ENCODE results near the gene NHS. TPM values are rescaled to one million over a fixed set of nuclear protein-coding genes. Genes with fewer than 3 reads are reported as not detected.

Gene NHS
- total RNA-seq, 1 donor: 0.31 TPM

DNA sequence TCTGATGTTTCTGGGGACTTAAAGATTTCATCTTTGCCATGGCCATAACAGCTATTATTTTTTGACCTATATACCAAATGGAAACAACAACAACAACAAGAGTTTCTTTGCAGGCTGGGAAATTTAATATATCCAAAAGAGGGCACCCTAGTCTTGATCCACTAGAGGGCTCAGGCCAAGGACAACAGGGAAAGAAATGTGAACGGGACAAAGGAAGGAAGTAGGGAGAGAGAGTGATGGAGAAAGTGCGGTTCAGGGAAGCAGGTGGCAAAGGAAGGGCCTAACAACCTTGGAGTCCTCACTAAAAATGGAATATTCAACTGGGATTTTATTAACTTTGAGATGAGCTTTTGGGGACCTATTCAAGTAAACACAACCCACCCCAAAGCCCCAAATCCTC lies 294.5 kb downstream of the NHS start:
- Histone ChIP-seq H3K9me3 (ENCODE audit: low read depth, low read length) (no peaks in the 10 kb centered on the region), H3K4me1 (ENCODE audit: insufficient read depth, low read length) (peaks cover 6% of the 10 kb centered on the region), H3K4me3 (ENCODE audit: low read length) (no peak overlapping the region), H3K27me3 (ENCODE audit: insufficient read depth, low read length) (no peaks in the 10 kb centered on the region)

DNA sequence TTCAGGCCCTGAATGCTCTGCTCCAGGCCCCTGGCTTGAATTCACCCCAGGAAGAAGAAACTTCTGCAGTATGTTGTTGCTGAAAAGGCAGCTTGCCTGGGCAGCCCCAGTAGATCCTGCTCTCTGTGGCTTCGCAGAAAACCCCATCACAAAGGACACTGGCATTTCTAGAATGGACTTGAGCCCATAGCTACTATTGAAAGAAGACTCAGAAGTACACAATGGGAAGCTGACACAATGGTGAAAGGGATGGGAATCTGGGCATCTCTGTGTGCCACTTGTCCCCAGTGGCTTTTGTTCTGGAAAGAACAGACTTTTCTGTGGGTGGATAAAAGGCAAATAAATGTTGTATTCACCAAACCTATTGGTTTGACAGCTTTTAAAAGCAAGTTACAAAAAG lies 294.9 kb downstream of the NHS start:
- no peak overlapping the region for H3K4me3 ChIP-seq (ENCODE audit: low read length)
- H3K9me3 ChIP-seq (ENCODE audit: low read depth, low read length): no peaks in the 10 kb centered on the region
- H3K4me1 ChIP-seq (ENCODE audit: insufficient read depth, low read length): peaks cover 8% of the 10 kb centered on the region
- H3K27me3 ChIP-seq (ENCODE audit: insufficient read depth, low read length): no peaks in the 10 kb centered on the region

DNA sequence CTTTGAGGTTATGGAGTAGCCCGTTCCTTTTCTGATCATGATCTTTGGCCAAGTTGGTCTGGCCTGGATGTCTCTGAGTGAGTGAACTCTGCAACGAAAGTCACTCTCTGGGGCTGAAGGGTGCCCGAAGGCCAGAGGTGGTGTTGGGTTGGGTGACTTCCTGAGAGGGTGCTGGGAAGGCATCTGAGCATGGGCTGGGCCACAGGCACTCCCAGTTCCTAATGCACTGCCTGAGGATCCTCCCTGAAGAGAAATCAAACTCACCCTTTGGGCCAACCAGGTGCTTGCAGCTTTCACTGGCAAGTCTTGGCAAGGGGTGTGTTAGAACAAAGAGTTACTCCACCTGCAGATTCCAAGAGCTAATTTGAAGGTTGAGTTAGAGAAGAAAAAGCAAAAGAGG lies 295.9 kb downstream of the NHS start:
- no peaks in the 10 kb centered on the region for H3K27me3 ChIP-seq (ENCODE audit: insufficient read depth, low read length)
- no peaks in the 10 kb centered on the region for H3K9me3 ChIP-seq (ENCODE audit: low read depth, low read length)
- H3K4me1 ChIP-seq (ENCODE audit: insufficient read depth, low read length): peaks cover 10% of the 10 kb centered on the region
- no peak overlapping the region for H3K4me3 ChIP-seq (ENCODE audit: low read length)

DNA sequence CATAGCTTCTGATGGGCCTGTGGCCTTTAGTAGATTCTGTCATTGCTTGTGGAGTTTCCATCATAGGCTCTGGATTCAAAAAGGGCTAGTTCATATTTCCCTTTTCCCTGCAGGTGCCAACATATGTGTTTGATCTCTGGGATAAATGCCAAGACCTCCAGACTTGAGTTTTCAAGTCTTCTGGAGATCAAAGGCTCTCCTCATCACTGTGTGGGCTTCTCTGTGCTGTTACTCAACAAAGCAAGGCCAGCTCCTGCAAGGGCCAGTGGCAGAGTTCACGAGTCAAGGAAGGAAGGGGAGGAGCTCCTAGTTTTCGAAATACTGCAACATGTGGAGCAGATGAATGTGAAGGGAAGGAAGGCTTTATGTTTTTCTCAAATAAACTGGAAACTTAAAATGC lies 299.6 kb downstream of the NHS start:
- Histone ChIP-seq H3K4me1 (ENCODE audit: insufficient read depth, low read length) (peaks cover 11% of the 10 kb centered on the region), H3K4me3 (ENCODE audit: low read length) (no peak overlapping the region), H3K27me3 (ENCODE audit: insufficient read depth, low read length) (no peaks in the 10 kb centered on the region), H3K9me3 (ENCODE audit: low read depth, low read length) (no peaks in the 10 kb centered on the region)

DNA sequence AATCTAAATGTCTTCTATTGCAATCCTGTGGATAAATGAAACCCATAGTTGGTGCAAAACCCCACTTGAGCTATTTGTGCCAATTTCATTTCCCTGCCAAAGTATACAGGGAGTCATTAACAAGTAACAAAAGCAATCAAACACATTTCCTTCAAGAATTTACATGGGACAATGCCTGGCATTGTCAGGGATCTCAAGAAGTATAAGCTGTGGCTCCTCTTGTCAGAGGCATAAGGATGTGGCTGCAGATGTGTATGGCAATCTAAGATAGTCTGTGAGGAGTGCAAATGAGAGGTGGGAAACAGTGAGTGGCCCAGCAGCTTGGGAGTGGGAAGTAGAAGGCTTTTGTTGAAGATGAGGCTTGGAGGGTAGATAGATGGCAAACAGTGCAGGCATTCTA lies 304.3 kb downstream of the NHS start:
- Histone ChIP-seq H3K27me3 (ENCODE audit: insufficient read depth, low read length) (no peaks in the 10 kb centered on the region), H3K4me3 (ENCODE audit: low read length) (no peak overlapping the region), H3K4me1 (ENCODE audit: insufficient read depth, low read length) (peaks cover 45% of the 10 kb centered on the region), H3K9me3 (ENCODE audit: low read depth, low read length) (no peaks in the 10 kb centered on the region)

DNA sequence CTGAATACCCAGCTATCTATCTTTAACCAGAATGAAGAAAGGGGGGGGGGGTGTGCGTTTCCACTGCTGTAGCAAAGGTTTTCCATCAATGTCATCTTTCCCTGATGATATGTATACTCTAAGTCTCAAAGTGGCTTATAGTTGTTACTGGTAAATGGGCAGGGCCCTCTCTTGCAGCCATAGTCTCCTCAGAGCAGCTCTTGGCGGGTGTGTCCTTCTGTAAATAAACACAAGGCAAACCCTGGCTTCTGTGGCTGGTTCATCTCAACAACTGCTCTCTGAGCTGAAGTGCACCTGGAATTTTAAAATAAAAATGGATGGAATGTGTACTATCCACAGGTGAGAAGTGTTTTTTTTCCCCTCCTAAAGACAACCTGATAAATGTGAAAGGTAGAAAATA lies 304.8 kb downstream of the NHS start:
- no peak overlapping the region for H3K4me3 ChIP-seq (ENCODE audit: low read length)
- no peaks in the 10 kb centered on the region for H3K27me3 ChIP-seq (ENCODE audit: insufficient read depth, low read length)
- peaks cover 41% of the 10 kb centered on the region for H3K4me1 ChIP-seq (ENCODE audit: insufficient read depth, low read length)
- no peaks in the 10 kb centered on the region for H3K9me3 ChIP-seq (ENCODE audit: low read depth, low read length)

DNA sequence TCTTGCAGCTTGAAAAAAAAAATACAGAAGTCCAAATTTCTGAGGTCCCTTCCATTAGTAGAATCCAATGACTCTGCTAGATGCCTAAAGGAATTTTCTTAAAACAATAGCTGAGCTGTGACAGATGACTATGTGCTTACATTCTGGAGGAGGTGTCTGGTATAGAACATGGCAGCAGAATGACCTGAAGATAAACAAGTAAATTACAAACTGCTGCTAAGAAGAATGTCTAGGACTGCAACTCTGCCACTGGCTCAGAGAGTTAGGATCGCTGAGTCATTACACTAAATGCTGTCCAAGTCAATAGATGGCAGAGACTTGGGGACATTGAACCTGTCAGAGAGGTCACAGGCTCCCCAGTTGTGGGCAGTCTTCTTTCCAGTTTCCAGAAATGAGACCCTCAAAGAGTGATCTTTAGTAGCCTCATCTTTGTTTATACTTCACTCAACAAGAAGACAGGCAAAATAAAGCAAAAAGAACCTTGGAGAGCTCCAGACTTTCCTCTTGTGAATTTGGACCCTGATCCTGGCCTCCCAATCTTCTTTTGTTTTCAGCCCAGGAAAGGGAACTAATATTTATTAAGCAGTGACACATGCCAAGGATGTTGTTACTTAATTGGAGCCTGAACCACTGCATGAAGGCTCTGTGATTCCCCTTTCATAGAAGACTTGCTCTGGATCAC lies 305.9 kb downstream of the NHS start:
- no peaks in the 10 kb centered on the region for H3K9me3 ChIP-seq (ENCODE audit: low read depth, low read length)
- H3K27me3 ChIP-seq (ENCODE audit: insufficient read depth, low read length): no peaks in the 10 kb centered on the region
- H3K4me3 ChIP-seq (ENCODE audit: low read length): no peak overlapping the region
- H3K4me1 ChIP-seq (ENCODE audit: insufficient read depth, low read length): peaks cover 39% of the 10 kb centered on the region

DNA sequence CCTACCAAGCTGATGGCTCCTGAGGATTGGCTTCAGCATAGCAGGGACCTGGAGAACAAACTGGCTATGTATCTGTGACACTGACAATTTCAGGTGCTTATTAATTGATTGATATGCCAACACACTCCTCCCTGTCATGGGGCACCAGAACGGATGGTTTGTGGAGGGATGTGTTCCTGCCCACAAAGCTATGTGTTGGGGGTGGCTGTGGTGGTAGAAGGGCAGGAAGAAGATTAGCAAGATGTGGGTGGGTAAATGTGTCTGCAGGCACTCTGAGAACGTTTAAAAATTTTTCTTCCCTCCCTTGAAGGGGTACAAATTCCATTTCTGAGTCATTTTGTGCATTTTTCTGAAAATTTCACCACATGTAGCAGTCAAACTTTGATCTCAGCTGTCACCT lies 307.3 kb downstream of the NHS start:
- no peaks in the 10 kb centered on the region for H3K27me3 ChIP-seq (ENCODE audit: insufficient read depth, low read length)
- H3K4me3 ChIP-seq (ENCODE audit: low read length): no peak overlapping the region
- no peaks in the 10 kb centered on the region for H3K9me3 ChIP-seq (ENCODE audit: low read depth, low read length)
- peaks cover 39% of the 10 kb centered on the region for H3K4me1 ChIP-seq (ENCODE audit: insufficient read depth, low read length)

DNA sequence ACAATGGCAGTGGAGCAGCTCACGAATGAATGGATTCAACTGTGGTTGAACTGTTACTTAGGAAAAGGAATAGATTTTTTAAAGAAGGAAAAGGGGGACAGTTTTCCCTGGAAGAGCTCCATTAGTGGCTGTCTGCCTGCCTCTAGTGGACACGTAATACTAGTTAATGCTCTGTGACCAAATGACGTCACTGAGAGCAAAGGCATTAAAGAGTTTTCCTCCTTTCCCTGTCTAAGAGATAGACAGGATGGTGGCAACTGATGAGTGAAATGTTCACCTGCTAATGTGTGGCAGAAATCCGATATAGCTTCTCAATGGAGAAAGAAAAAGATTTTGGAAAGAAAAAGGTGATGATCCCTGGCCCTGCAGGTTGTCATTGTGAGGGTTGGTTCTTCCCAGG lies 310.0 kb downstream of the NHS start:
- no peaks in the 10 kb centered on the region for H3K9me3 ChIP-seq (ENCODE audit: low read depth, low read length)
- H3K27me3 ChIP-seq (ENCODE audit: insufficient read depth, low read length): no peaks in the 10 kb centered on the region
- H3K4me1 ChIP-seq (ENCODE audit: insufficient read depth, low read length): peaks cover 39% of the 10 kb centered on the region
- H3K4me3 ChIP-seq (ENCODE audit: low read length): no peak overlapping the region

DNA sequence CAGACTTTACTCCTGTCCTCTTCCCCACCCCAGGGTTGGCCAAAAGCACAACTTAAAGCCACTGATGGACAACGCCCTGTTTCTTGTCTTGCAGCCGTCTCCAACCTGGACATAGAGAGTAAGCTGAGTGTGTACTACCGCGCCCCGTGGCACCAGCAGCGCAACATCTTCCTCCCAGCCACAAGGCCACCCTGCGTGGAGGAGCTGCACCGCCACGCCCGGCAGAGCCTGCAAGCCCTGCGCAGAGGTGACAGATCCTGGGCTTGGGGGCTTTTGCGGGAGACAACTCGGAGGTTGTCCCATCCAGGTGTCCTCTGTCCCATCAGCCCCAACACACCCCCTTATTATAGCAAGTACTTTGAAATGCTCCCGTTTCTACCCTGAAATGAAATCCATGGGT lies 312.6 kb downstream of the NHS start:
- no peaks in the 10 kb centered on the region for H3K27me3 ChIP-seq (ENCODE audit: insufficient read depth, low read length)
- H3K9me3 ChIP-seq (ENCODE audit: low read depth, low read length): no peaks in the 10 kb centered on the region
- H3K4me1 ChIP-seq (ENCODE audit: insufficient read depth, low read length): peaks cover 14% of the 10 kb centered on the region
- H3K4me3 ChIP-seq (ENCODE audit: low read length): no peak overlapping the region

DNA sequence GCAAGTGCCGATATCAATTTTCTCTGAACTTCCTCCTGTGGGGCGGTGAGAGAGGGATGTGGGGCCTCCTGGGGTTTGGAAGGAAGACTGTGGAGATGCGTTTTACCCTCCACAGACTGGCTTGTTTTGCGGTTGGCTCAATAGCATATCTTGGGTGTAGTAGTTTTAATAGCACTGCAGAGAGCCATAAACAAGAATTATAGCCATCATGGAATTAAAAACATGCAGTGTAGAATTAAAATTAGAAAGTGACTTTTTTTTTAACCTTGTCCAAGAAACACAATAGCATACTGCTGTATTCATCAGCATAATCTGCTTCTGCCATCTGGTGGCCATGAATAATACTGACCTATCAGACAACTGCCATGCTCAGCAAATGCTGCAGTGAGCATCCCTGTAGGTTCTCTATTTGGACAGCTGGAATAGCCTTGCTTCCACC lies 315.0 kb downstream of the NHS start:
- no peak overlapping the region for H3K4me3 ChIP-seq (ENCODE audit: low read length)
- H3K9me3 ChIP-seq (ENCODE audit: low read depth, low read length): no peaks in the 10 kb centered on the region
- H3K27me3 ChIP-seq (ENCODE audit: insufficient read depth, low read length): no peaks in the 10 kb centered on the region
- H3K4me1 ChIP-seq (ENCODE audit: insufficient read depth, low read length): peaks cover 3% of the 10 kb centered on the region

DNA sequence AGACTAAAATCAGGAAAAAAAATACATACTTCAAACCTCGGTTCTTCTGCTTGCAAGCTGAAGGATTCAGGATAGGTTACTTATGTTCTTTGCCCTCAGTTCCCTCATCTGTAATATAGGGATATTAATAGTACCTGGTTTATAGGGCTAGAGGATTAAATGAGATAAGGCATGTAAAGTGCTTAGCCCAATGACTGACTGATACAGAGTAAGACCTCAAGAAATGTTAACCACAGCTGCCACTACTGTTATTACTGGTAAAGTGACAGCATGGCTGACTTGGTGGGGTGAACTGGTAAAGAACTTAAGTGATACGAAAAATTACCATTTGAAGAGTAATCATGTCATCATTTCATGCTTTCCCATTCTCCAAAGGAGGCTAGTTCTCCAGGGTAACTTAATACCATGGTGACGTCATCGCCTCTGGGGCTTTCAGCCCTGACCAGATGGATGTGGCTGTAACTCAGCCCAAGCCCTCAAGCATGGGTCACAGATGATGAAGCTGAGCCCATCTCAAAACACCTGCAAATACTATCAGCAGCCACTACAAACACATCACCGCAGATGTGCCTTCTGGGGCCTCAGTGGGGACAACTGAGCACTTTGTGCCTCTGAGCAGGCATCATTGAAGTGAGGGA lies 317.8 kb downstream of the NHS start:
- no peak overlapping the region for H3K4me3 ChIP-seq (ENCODE audit: low read length)
- H3K27me3 ChIP-seq (ENCODE audit: insufficient read depth, low read length): no peaks in the 10 kb centered on the region
- H3K9me3 ChIP-seq (ENCODE audit: low read depth, low read length): no peaks in the 10 kb centered on the region
- H3K4me1 ChIP-seq (ENCODE audit: insufficient read depth, low read length): peaks cover 3% of the 10 kb centered on the region

DNA sequence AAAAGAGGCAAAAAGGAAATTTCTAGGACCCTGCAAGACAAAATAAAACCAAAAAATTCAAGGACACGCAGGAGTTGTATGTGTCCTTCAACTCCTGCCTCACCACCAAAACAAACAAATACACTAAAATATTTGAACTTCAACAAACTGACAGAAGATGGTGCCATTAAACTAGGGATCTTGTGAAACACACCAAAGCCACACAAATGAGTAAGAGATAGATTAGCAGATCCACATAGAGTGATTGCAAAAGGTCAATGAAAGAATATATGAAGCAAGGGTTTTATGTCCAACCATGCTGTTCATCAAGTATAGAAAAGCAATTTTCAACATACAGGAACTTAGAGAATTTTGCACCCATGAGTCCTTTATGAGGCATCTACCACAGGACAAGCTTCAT lies 322.2 kb downstream of the NHS start:
- no peaks in the 10 kb centered on the region for H3K4me1 ChIP-seq (ENCODE audit: insufficient read depth, low read length)
- H3K4me3 ChIP-seq (ENCODE audit: low read length): no peak overlapping the region
- no peaks in the 10 kb centered on the region for H3K27me3 ChIP-seq (ENCODE audit: insufficient read depth, low read length)
- no peaks in the 10 kb centered on the region for H3K9me3 ChIP-seq (ENCODE audit: low read depth, low read length)

DNA sequence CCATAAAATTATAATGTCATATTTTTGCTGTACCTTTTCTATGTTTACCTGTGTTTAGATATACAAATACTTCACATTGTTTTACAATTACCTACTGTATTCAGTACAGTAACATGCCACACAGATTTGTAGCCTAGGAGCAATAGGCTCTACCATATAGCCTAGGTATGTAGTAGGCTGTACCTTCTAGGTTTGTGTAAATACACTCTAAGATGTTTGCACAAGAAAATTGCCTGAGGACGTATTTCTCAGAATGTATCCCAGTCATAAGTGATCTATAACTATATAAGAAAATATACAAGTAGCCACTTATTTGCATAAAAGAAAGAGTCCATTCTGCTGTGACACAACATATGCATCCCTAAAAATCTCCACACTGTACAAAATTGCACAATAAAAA lies 326.0 kb downstream of the NHS start:
- Histone ChIP-seq H3K4me3 (ENCODE audit: low read length) (no peak overlapping the region), H3K9me3 (ENCODE audit: low read depth, low read length) (no peaks in the 10 kb centered on the region), H3K4me1 (ENCODE audit: insufficient read depth, low read length) (no peaks in the 10 kb centered on the region), H3K27me3 (ENCODE audit: insufficient read depth, low read length) (no peaks in the 10 kb centered on the region)

DNA sequence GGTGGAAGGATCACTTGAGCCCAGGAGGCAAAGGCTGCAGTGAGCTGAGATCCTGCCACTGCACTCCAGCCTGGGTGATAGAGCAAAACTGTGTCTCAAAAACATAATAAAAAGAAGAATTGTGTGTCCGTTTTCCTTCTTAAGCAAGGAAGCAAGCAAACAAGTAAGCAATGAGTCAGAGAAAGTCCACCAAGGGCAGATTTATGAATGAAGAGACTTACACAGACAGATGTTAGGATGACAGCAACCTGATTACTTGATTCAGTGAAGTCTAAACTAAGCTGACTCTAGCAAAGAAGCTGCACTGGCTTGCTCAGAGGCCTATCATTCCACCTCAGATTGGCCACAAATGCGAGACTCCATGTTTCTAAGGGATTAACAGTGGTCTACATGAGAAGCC lies 328.2 kb downstream of the NHS start:
- no peaks in the 10 kb centered on the region for H3K9me3 ChIP-seq (ENCODE audit: low read depth, low read length)
- H3K27me3 ChIP-seq (ENCODE audit: insufficient read depth, low read length): no peaks in the 10 kb centered on the region
- no peaks in the 10 kb centered on the region for H3K4me1 ChIP-seq (ENCODE audit: insufficient read depth, low read length)
- H3K4me3 ChIP-seq (ENCODE audit: low read length): no peak overlapping the region

DNA sequence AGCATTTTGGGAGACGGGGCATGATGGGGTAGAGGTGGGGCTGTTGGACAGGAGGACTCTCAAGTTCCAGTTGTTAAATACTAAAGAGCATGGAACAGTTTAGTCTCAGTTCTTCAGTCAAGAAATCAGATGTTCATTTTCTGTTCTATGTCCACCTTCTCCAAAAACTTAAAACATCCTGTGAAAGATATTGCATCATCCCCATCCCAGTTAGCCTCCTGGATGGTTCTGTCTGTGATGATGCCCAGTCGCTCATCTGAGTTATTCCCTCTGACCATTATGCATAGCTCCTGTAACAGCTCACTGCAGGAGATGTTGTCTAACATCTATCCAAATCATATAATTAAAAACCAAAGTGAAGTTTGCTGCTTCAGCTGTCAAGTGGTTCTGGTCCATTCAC lies 330.2 kb downstream of the NHS start:
- no peak overlapping the region for H3K4me3 ChIP-seq (ENCODE audit: low read length)
- H3K27me3 ChIP-seq (ENCODE audit: insufficient read depth, low read length): no peaks in the 10 kb centered on the region

More for the DNA sequence above, 330.2 kb downstream of the NHS start:
- Histone ChIP-seq H3K4me1 (ENCODE audit: insufficient read depth, low read length) (no peaks in the 10 kb centered on the region), H3K9me3 (ENCODE audit: low read depth, low read length) (no peaks in the 10 kb centered on the region)

Data from mononuclear cell (primary cell).